HepG2 (cell line): ENCODE data around the gene MYD88. TPM values are rescaled to one million over a fixed set of nuclear protein-coding genes. Genes with fewer than 3 reads are reported as not detected.

ENCODE experiments used
- ATAC-seq: fragments of 200-7000 bp; cut with Tn5 transposase; 3 replicates; pipeline ENCODE4 v1.9.1; 2020; ENCODE audit warnings: mild to moderate bottlenecking, moderate library complexity
- BruUV-seq: library from RNA; stranded (reverse); fragments of 400-500 nt; replicated peaks from 2 replicates; lab custom pipeline; 2021; lab: Mats Ljungman, UMichigan
- CTCF ChIA-PET: fragments of 300-600 bp; formaldehyde crosslinking; extraction: SDS; loops from one replicate; lab custom pipeline; 2021; ENCODE audit warnings: low total read pairs, inconsistent platforms, low intra/inter-chr PET ratio; lab: Yijun Ruan, JAX
- POLR2A ChIA-PET: fragments of 350-600 bp; sonication (Branson Sonifier 250); formaldehyde crosslinking; loops from one replicate; lab custom pipeline; 2020; ENCODE audit warnings: antibody characterized with exemption, inconsistent platforms; lab: Yijun Ruan, JAX
- DNase-seq: peaks from one replicate; pipeline ENCODE4 v3.0.0-alpha.2; 2015; ENCODE audit warnings: low spot score
- FAIRE-seq: peaks from 3 replicates; lab custom pipeline; 2011; peaks lifted over from hg19 to GRCh38; lab: Jason Lieb, UNC
- H2AFZ ChIP-seq: one replicate; pipeline ENCODE4 v1.6.1; 2011; ENCODE audit warnings: low read length, inconsistent platforms
- H3K27ac ChIP-seq: fragments of 300-600 bp; 3 replicates; pipeline ENCODE4 v1.8.0; 2011; ENCODE audit warnings: mixed run types, mild to moderate bottlenecking, mixed read lengths, low read length, inconsistent platforms; ENCODE audit not compliant: insufficient read depth; ENCODE audit errors: extremely low read length
- H3K27me3 ChIP-seq, 2 experiments: fragments of 200-600 bp in 1 of 2; 2 replicates in 1 of 2; 3 replicates in 1 of 2; pipeline versions ENCODE4 v1.6.0 to v1.8.0; 2011; ENCODE audit warnings: low read length in 2 of 2, mild to moderate bottlenecking in 2 of 2, moderate library complexity in 2 of 2, inconsistent platforms in 1 of 2; ENCODE audit not compliant: insufficient read depth in 2 of 2, control insufficient read depth in 1 of 2
- H3K36me3 ChIP-seq, 2 experiments: fragments of 200-600 bp in 1 of 2; replicated peaks in 1 of 2; 2 replicates in 1 of 2; 3 replicates in 1 of 2; pipeline versions ENCODE4 v1.5.1 to v1.8.0; 2011; ENCODE audit warnings: low read length in 2 of 2, inconsistent platforms in 1 of 2; ENCODE audit not compliant: insufficient read depth in 2 of 2, control insufficient read depth in 1 of 2
- H3K4me1 ChIP-seq: 2 replicates; pipeline ENCODE4 v1.5.1; 2012; ENCODE audit warnings: low read length, inconsistent platforms; ENCODE audit not compliant: insufficient read depth
- H3K4me2 ChIP-seq: 2 replicates; pipeline ENCODE4 v1.6.0; 2011; ENCODE audit warnings: low read depth, low read length, inconsistent platforms
- H3K4me3 ChIP-seq, 3 experiments: fragments of 200-600 bp in 1 of 3; sonication (generic), shearing (Covaris generic) in 1 of 3; replicated peaks in 1 of 3; 2 replicates each; pipeline ENCODE4 v1.5.1; 2011 to 2016; ENCODE audit warnings: low read length in 3 of 3, inconsistent platforms in 2 of 3, low read depth in 2 of 3, mild to moderate bottlenecking in 2 of 3, control low read depth in 1 of 3, mixed read lengths in 1 of 3; ENCODE audit not compliant: insufficient read depth in 1 of 3
- H3K79me2 ChIP-seq: one replicate; pipeline ENCODE4 v1.6.1; 2011; ENCODE audit warnings: low read length, inconsistent platforms; ENCODE audit not compliant: insufficient read depth
- H3K9ac ChIP-seq: 2 replicates; pipeline ENCODE4 v1.6.0; 2011; ENCODE audit warnings: mild to moderate bottlenecking, low read depth, low read length, inconsistent platforms; ENCODE audit not compliant: insufficient read depth
- H3K9me3 ChIP-seq: 2 replicates; pipeline ENCODE4 v1.5.1; 2012; ENCODE audit warnings: mild to moderate bottlenecking, low read length
- H4K20me1 ChIP-seq: 2 replicates; pipeline ENCODE4 v1.6.0; 2011; ENCODE audit warnings: inconsistent platforms, mild to moderate bottlenecking, low read length, moderate library complexity; ENCODE audit not compliant: insufficient read depth
- AGO1 ChIP-seq: fragments of 200-400 bp; formaldehyde crosslinking; IDR thresholded peaks from 2 replicates; pipeline ENCODE4 v1.6.1; 2017; ENCODE audit warnings: mild to moderate bottlenecking, low read depth, low read length, moderate library complexity; ENCODE audit not compliant: poor library complexity, severe bottlenecking
- AGO2 ChIP-seq: fragments of 200-400 bp; formaldehyde crosslinking; optimal IDR thresholded peaks from 2 replicates; pipeline ENCODE3; 2017; ENCODE audit warnings: mild to moderate bottlenecking, low read depth, low read length, moderate library complexity
- DRAP1 ChIP-seq: IDR thresholded peaks from 2 replicates; pipeline ENCODE4 v1.6.1; 2016; ENCODE audit warnings: missing genetic modification reagents, missing compliant biosample characterization
- ELF1 ChIP-seq: sonication (generic); formaldehyde crosslinking; IDR thresholded peaks from 2 replicates; pipeline ENCODE4 v1.4.0; 2020; ENCODE audit warnings: missing genetic modification reagents
- IKZF5 ChIP-seq: IDR thresholded peaks from 2 replicates; pipeline ENCODE4 v1.6.1; 2018; ENCODE audit warnings: missing genetic modification reagents, mild to moderate bottlenecking, missing compliant biosample characterization
- KDM5B ChIP-seq: sonication (generic); formaldehyde crosslinking; IDR thresholded peaks from 2 replicates; pipeline ENCODE4 v1.4.0; 2020; ENCODE audit warnings: missing genetic modification reagents, mild to moderate bottlenecking, borderline replicate concordance
- MAZ ChIP-seq, 2 experiments: sonication (generic) in 1 of 2; formaldehyde crosslinking in 1 of 2; IDR thresholded peaks; 2 replicates each; pipeline versions ENCODE4 v1.5.0 to v1.6.1; 2012 to 2020; ENCODE audit warnings: low read depth in 2 of 2, mild to moderate bottlenecking in 2 of 2, borderline replicate concordance in 1 of 2, improper control_type of control experiment in 1 of 2, low read length in 1 of 2, missing genetic modification reagents in 1 of 2, moderate library complexity in 1 of 2
- NFIB ChIP-seq: sonication (generic); formaldehyde crosslinking; IDR thresholded peaks from 2 replicates; pipeline ENCODE4 v1.9.0; 2021; ENCODE audit warnings: missing genetic modification reagents, mild to moderate bottlenecking, borderline replicate concordance
- POGK ChIP-seq: sonication (generic); formaldehyde crosslinking; conservative IDR thresholded peaks from 2 replicates; pipeline ENCODE4 v1.8.0; 2022; ENCODE audit warnings: mild to moderate bottlenecking, moderate library complexity, missing genetic modification reagents
- POLR2A ChIP-seq, 2 experiments: IDR thresholded peaks; 2 replicates each; pipeline ENCODE4 v1.6.1; 2011; ENCODE audit warnings: low read depth in 2 of 2, low read length in 2 of 2, mild to moderate bottlenecking in 1 of 2, moderate library complexity in 1 of 2; ENCODE audit not compliant: insufficient read depth in 1 of 2
- RNF2 ChIP-seq: fragments of 450-650 bp; conservative IDR thresholded peaks from 2 replicates; pipeline ENCODE4 v1.6.1; 2016; ENCODE audit warnings: low read depth
- TCF12 ChIP-seq, 2 experiments: fragments of 450-650 bp in 1 of 2; sonication (generic) in 1 of 2; formaldehyde crosslinking in 1 of 2; IDR thresholded peaks; 2 replicates each; pipeline versions ENCODE4 v1.6.1 to v1.8.0; 2017 to 2022; ENCODE audit warnings: antibody characterized with exemption in 1 of 2, mild to moderate bottlenecking in 1 of 2, missing genetic modification reagents in 1 of 2, moderate library complexity in 1 of 2
- ZNF740 ChIP-seq: sonication (generic); formaldehyde crosslinking; IDR thresholded peaks from 2 replicates; pipeline ENCODE4 v1.4.0; 2020; ENCODE audit warnings: missing genetic modification reagents
- ZNF777 ChIP-seq: sonication (generic); formaldehyde crosslinking; IDR thresholded peaks from 2 replicates; pipeline ENCODE4 v1.4.0; 2020; ENCODE audit warnings: missing genetic modification reagents
- ZNF839 ChIP-seq: sonication (generic); formaldehyde crosslinking; IDR thresholded peaks from 2 replicates; pipeline ENCODE4 v1.4.0; 2020; ENCODE audit warnings: missing genetic modification reagents, mild to moderate bottlenecking, borderline replicate concordance
- whole genome bisulfite sequencing: methylation state at CpG from one replicate; pipeline ENCODE4 v1.1.6; 2017; ENCODE audit warnings: low lambda C conversion rate; 5-methylcytosine and 5-hydroxymethylcytosine counted together
- in situ Hi-C: cut with HindIII; loops from 2 replicates; pipeline ENCODE4 v1.10.0; 2017; ENCODE audit warnings: low pct_unique_long_range_greater_than_20kb; ENCODE audit not compliant: extremely low pct_ligation_motif_present
- intact Hi-C: fragments of 100-400 bp; cut with micrococcal nuclease; formaldehyde crosslinking; loops from one replicate; pipeline ENCODE4 v1.10.0; 2022; ENCODE audit not compliant: unreplicated experiment
- polyA plus RNA-seq, 8 experiments: library from polyadenylated mRNA; depleted of rRNA in 3 of 8; stranded (reverse) in 7 of 8; unstranded in 1 of 8; fragments of >200 nt; fragmentation: Illumina TruSeq in 4 of 8; extraction: Trizol in 4 of 8; gene quantifications; 2 replicates each; pipeline versions ENCODE4 v1.2.1 to v1.2.3, GENCODE V29; 2011 to 2016; ENCODE audit warnings: low read depth in 4 of 8, missing spikeins in 1 of 8, mixed read lengths in 1 of 8; ENCODE audit not compliant: insufficient read depth in 1 of 8
- total RNA-seq, 5 experiments: library from RNA; depleted of rRNA; stranded (reverse); fragments of >200 nt; fragmentation: Illumina TruSeq; extraction: Trizol; gene quantifications; 2 replicates each; pipeline ENCODE4 v1.2.3, GENCODE V29; 2016; ENCODE audit warnings: low read depth in 1 of 5

Gene MYD88
- total and polyA plus RNA-seq, 2 of the 13 experiments (the other 11 are each of a cell fraction or from before 2014, with no cell fraction given), result 7.6 to 32.7 TPM

GRCh38 chr3:38114875-38115644 lies 23.4 kb upstream of the MYD88 start:
- no peak overlapping the region for H2AFZ ChIP-seq
- H3K9me3 ChIP-seq, result no peaks in the 10 kb centered on the region
- POLR2A ChIA-PET, result interaction anchor here (7.7 to 8.0 kb wide), 2 partner anchors 16 to 23 kb away, joined by 64 to 87 read pairs; partner anchors contain the start of genes ACAA1 and MYD88
- intact Hi-C loops, result no loop called here
- no peak overlapping the region for H3K4me3 ChIP-seq
- in situ Hi-C loops, result loop anchor here (10.0 kb wide), 1 partner anchor 160 kb away; no protein-coding TSS in a partner anchor
- H3K27me3 ChIP-seq, result peaks cover 5 to 30% of the 10 kb centered on the region in 2 experiments; a peak in 4 of 5 replicates
- 0 out of 2 replicates have a peak, but pooled peaks cover 5% of the 10 kb centered on the region for H3K4me1 ChIP-seq
- no peak for DNase-seq
- no peak for FAIRE-seq
- H3K9ac ChIP-seq, result no peak overlapping the region
- TF ChIP-seq POLR2A (IDR thresholded peaks at IDR 0.05; ENCODE audit: insufficient read depth in 1 of 2, low read depth in 2 of 2, low read length in 2 of 2), result peak; percentile 20 to 26; a peak in 1 of 4 replicates
- peak; percentile 86 for TF ChIP-seq AGO2
- no peak for TF ChIP-seq KDM5B
- TF ChIP-seq ZNF740 (CRISPR knock-in tag), result no peak
- TF ChIP-seq ZNF839 (CRISPR knock-in tag), result no peak
- no peak for TF ChIP-seq POGK (CRISPR knock-in tag)
- TF ChIP-seq RNF2, result no peak
- no peak for TF ChIP-seq ZNF777
- TF ChIP-seq IKZF5 (CRISPR knock-in tag), result no peak
- no peak for TF ChIP-seq TCF12 (IDR thresholded peaks at IDR 0.05)
- no peak for TF ChIP-seq TCF12 (CRISPR knock-in tag; IDR thresholded peaks at IDR 0.05)
- no peak for TF ChIP-seq DRAP1 (CRISPR knock-in tag)
- peak; percentile 69; the same call in 1 of the 2 replicates for TF ChIP-seq NFIB
- no peak for TF ChIP-seq ELF1 (CRISPR knock-in tag)
- TF ChIP-seq MAZ (IDR thresholded peaks at IDR 0.05; ENCODE audit: borderline replicate concordance, low read depth, low read length), result no peak
- TF ChIP-seq MAZ (CRISPR knock-in tag; IDR thresholded peaks at IDR 0.05; ENCODE audit: low read depth), result no peak
- peak; percentile 90 for TF ChIP-seq AGO1
- TF ChIP-seq, all 625 proteins: peak for 4
- H4K20me1 ChIP-seq, result peaks cover 7% of the 10 kb centered on the region; the same call in 1 of the 2 replicates
- H3K36me3 ChIP-seq, result peaks cover 0 to 3% of the 10 kb centered on the region in 2 experiments; a peak in 1 of 5 replicates
- 44% methylated on average over 9 of the region's 13 CpGs for WGBS
- H3K79me2 ChIP-seq, result no peaks in the 10 kb centered on the region
- peak; percentile 2 for ATAC-seq
- no peak overlapping the region for H3K27ac ChIP-seq
- CTCF ChIA-PET, result no interaction called here
- no TSS peak for BruUV-seq
- no peak overlapping the region for H3K4me2 ChIP-seq
